ENCODE data around the gene PRPSAP1.
"Not testable (repeated sequence)": the region's sequence is repeated elsewhere in the genome, so short reads cannot be mapped to it uniquely, and the experiment has no call there.

The PRPSAP1 gene

DNA sequence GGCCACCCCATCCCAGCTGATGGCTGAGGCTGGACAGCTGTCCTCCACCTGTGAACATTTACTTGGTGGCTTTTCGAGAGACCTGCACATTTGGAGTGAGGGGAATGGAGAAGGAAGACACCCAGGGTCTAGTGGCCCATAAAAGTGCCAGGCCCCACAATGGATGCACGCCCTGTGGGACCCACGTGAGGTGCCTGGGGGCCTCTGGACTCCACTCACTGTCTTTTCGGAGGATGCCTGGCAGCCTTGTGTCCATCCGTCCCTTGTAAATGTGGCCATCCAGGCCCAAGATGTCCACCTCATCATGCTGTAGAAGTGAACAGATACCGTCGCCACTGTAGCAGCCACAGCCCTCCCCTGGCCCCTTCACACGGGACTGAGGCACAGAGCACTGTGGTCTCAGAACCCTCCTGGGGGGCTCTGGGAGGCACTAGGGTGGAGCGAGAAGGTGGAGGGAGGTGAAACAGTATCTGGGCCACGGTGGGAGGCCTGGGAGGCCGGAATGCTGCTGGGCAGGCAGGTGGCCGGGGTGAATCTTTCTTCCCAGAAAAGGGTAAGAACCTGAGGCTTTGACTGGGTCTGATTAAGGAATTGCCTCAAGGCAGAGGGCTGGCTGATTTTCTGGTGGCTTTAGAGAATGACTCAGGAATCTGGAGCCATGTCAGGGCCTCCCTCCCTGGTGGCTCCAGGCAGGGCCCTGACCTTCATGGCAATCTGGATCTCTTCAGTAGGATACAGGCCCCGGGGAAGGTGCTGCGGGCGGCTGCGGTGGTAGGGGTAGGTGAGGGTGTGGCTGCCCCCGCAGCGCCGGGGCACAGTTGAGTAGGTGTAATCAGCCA lies 77.0 kb downstream of the PRPSAP1 start:
- no peak for DNase-seq

DNA sequence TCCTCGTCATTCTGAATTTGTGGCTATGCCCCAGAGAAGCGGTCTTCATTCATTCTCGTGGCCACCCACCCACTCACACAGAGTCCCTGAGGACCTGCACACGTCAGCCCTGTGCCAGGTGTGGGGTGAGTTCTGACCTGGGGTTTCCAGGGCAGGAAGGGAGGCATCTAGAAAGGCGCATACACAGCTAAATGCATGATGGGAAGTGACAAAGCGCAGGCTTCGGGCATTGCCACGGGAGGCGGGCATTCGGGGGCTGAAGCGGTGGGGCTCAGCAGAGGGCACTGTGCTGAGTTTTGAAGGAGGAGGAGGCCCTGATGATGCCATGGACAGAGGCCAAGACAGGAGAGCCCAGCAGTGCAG lies 77.7 kb downstream of the PRPSAP1 start:
- DNase-seq = no peak

DNA sequence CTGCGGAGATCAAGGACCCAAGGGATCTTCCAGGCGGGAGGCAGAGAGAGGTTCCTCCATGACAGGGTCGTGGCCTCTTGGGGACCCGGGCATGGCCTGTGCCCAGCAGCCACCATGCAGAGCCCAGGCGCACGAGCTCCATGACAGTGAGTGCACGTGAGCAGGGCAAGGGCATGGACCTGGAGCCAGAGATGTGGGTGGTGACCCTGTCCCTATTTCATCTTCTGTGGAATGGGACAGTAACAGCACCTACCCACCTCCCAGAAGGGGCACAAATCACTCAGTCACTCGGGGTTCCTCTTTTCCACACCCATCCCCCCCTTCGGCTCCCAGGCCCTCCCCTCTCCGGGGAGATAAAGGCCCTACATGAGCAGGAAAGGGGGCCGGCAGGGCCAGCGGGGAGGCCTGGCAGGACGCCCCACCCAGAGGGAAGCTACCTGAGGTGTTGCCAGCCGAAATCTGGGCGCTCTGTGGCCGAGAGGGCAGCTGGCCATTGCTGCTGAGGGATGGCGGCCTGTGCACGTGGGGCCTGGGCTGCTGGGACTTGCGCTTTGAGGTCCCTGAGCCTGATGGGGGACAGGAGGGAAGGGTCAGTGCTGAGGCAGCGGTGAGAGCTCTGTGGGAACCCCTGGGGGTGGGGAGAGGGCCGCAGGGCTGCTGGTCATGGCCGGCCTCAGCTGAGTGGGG lies 78.2 kb downstream of the PRPSAP1 start:
- DNase-seq = no peak

DNA sequence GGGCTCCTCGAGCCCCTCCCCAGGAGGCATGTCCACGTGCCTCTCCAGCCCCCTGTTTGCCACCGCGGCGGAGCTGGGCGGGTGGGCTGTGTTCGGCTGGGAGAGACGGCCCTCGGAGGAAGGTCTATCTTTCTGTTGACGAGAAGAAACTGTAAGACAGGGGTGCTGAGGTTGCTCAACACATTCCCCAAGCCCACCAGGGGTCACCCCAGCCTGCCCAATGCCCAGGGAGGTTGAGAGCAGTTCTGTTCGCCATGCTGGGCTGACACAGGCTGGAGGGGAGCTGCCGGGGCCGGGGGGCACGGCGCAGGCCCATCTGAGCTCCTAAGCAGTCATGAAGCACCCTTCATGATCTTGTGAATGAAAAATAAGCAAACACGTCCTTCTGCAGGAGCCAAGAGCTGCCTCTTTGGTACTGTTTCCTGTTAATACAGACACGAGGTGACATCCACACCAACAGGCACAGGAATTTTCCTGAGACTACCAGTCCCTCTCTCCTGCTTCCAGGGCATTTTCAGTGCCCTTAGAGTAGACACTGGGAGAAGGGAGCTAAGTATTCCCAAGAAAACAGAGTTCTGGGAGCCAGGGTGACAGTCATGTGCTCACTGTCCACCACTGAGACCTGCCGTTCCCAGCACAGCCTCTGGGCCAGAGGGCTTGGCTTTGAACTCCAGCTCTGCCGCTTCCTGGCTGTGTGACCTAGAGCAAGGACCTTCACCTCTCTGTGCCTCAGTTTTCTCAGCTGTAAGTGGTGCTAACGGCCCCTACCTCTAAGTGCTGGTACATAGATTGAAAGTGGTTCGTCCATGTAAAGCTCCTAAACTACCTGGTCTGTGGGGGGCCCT lies 79.4 kb downstream of the PRPSAP1 start:
- no peak for DNase-seq

DNA sequence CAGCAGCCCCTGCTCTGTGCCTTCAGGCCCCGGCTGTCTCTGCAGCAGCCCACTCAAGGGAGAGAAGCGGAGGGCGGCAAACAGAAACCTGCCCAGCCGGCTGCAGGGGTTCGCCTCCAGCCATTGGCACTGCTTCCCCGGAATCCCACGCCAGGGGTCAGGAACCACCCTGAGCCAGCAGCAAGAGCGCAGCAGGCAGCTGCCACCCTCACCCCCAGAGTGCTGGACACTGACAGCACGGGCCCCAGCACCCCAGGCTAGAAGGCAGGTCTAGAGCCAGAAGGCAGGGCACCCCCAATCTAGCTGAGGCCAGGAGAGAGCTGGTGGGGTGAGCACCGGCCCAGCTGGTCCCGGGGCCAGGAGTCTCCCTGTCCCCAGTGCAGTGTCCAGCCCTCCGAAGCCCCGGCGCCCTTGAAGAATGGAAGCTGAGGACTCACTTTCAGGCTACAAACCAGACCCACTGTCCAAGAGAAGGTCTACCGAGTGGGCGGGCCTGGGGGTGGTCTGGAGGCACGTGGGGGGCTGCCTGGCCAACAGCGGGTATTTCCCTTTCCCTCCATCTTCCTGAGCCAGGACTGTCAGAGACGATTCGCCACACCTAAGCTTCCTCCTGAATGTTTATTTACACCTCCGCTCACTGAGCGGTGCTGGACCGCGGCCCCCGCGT lies 80.1 kb downstream of the PRPSAP1 start:
- DNase-seq = no peak

DNA sequence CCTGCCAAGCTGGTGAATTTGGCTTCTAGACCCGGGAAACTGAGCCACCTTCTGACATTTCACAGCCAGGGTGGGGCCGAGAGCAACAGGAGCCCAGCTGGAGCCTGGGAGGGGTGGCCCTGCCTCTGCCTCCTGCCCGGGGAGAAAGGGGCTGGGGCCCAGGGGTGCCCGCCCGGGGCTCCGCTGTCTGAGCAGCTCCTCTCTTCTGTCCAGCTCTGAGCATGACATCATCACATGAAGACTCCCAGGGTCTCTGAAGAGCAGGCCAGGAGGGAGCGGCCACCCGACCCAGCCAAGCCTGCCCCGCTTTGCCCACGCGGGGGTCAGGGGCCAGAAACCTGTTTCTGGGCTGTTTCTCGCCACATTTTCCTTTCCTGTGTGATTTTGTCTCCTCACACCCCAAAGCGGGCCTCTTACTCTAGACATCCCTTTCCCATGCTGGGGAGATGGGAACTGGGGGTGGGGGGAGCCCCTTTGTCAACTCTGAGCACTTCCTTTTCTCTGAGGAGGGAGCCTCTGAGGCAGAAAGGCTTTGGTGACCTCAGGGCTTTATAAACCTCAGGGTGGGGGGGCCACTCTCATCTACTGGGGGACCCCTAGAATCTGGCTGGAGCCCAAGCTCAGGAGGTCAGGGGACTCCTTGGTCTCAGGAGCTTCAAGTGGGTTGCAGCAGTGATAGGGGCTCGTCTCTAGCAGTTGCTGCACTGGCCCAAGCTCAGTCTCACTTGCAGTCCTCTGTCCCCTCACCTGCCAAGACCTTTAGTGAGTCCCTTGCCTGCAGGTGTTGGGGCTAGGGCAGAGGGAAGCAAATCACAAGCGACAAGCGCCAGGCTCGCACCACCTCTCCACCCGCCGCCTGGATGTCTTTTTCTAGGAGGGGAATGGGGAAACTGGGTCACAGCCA lies 80.9 kb downstream of the PRPSAP1 start:
- DNase-seq = no peak

DNA sequence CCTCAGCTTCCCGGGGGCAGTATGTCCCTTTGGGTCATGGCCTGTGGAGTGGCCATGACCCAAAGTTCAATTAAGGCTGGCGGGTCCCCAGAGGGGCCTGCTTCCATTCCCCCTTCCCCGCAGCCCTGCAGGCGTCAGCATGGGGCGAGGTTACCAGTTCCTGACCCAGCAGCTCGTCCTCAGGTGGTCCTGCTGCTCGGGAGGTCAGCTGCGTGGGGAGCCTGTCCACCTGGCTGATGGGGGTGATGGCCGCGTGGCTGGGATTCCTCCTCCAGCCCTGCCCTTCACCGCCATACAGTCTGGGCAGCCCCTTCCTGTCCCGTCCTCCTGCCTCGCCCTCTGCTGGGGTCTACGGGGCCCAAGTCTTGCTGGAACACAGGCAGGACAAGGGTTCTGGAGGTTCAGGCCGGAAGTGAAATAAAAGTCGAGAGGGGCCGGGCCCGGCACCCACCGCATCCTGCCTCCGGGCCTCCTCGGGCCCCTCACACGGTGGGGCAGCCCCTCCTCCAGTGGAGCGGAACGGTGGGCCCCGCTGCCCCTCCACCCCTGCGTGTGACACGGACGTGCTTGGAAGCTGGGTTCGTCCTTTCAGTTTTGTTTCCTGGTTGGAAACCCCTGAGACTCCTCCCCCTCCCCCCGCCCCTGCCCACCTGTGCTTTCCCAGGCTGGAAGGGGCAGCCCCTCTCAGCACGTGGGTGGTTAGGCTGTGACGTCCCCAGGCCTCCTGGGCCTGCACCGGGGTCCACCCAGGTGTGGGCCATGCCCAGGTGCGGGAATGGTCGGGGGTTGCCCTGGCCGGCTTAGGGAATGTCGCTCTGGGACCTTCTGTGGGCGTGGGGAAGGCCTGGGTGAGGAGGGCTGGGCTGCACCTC lies 81.8 kb downstream of the PRPSAP1 start:
- no peak for DNase-seq

DNA sequence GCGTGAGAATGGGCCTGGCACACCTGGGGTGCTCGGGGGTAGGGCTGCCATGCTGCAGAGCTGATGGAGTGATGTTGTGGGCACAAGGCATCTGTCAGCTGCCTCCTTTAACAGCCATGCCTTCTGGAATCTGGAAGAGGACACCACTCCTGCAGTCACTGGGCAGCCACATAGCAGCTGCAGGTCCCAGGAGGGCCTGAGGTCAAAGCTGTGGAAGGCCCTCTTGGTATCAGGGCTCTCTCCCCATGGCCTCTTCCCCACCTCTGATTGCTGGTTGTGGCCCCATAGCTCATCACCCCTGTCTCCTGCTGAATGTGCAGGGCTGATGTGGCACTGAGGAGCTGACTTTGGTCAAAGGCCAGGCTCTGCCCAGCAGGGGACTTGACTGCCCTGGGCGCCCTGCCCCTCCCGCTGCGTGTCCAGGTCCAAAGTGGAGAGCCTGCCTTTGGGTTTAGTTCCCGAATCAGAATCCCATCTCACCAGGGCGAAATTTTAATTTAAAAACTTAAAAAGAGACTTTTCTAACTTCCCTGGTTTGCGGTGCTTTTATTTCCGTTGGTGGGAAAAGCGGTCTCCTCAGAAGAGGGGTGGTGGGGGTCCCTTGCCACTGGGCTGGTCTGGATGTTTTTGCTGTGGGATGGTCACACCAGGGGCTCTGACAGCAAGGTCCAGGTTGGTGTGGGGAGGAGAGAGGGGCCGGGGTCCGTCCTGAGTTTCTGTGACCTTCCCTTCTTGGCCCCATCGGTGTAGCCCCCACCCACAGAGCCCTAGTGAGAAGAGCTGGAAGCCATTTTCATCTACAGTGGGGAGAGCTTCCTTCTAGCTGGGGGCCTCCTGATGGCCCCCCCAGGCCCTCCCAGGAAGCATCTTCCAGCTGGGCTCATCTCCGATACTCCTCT lies 82.7 kb downstream of the PRPSAP1 start:
- no peak for DNase-seq

DNA sequence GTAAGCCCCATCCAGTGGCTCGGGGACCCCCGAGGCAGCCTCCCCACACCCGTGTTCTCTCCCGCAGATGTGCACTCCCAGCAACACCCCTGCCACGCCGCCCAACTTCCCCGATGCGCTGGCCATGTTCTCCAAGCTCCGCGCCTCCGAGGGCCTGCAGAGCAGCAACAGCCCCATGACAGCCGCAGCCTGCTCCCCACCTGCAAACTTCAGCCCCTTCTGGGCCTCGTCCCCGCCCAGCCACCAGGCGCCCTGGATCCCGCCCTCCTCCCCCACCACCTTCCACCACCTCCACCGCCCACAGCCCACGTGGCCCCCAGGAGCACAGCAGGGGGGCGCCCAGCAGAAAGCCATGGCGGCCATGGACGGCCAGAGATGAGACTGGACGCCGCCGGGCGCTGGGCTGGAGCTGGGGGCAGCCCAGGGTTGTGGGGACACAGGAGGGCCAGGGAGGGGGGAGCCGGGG lies 83.6 kb downstream of the PRPSAP1 start:
- DNase-seq = no peak

DNA sequence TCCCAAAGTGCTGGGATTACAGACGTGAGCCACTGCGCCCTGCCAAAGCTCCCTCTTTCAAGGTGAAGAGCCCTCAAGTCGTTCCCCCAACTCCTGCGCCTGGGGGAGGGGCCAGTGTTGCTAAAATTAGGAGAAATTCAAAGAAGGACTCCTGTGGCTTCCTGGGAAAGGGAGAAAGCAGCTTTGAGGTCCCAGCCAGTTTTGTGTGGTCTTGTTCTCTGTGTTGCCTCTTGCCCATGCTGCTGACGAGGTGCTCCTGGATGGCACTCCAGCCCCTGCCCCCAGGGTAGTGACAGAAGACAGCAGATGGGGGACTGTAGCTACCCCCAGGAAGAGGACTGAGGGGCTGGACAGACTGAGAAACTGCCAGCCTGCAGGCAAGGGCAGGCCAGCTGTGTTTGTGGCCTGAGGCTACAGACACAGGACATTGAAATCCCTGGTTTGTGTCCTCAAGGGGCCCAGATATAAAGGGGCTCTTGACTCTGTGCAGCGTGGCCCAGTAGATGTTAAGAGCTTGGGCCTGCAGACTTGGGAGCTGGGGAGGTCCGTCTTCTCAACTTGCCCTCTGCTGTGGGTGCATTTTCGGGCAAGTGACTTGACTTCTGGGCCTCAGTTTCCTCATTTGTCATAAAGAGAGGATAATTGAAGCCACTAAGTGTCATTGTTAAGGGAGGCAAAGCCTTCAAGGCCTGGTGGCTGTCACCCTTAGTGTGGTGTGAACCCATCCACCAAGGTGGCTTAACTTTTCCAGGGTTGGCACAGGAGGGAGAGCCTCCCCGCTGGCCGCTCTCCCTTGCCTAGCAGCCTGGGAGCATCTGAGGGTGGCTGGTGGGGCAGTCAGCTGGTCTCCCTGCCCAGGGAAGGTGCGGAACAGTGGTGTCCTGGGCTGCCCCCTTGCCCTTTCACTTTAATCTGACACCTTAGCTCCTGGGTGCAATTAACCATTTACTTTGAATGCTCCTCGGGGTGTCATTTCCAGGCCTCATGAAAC lies 84.4 kb downstream of the PRPSAP1 start:
- DNase-seq = no peak

DNA sequence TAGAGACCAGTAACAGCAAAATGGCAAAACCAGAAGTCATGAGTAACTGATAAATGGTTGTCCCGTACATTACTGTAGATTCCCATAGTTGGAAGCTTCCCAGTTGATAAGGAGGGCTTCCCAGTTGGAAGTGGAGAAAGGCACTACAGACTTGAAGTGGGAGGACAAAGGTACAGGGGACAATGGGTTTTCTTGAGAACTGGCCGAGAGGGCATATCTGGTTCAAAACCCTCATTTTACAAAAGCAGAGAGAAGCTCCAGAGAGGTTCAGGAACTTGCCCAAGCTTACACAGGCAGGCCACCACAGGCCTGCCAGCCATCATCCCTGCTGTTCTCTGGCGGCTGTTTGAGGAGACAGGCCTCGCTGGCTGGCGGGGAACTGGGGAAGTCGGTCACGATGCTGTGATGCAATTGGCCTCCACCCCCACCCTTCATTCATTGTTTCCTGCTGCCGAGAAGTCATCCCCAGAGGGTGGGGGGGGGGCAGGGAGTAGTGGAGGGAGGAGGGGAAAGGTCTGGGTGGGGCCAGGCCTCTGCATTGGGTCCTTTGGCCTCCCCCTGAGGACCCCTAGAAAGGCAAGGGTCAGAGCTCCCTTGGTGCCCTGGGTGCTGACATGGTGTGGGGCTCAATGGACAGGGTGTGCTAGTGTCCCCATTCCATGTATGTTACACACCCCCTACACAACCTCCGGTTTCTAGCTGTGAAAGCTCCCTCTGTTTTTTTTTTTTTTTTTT lies 85.5 kb downstream of the PRPSAP1 start:
- DNase-seq = no peak

DNA sequence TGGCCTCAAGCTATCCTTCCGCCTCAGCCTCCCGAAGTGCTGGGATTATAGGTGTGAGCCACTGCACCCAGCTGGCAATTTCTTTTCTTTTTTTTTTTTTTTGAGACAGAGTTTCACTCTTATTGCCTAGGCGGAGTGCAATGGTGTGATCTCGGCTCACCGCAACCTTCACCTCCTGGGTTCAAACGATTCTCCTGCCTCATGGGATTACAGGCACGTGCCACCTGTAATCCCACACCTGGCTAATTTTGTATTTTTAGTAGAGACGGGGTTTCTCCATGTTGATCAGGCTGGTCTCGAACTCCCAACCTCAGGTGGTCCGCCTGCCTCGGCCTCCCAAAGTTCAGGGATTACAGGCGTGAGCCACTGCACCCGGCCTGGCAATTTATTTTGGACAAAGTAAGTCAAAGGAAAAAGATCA lies 86.1 kb downstream of the PRPSAP1 start:
- DNase-seq = not testable (repeated sequence)

DNA sequence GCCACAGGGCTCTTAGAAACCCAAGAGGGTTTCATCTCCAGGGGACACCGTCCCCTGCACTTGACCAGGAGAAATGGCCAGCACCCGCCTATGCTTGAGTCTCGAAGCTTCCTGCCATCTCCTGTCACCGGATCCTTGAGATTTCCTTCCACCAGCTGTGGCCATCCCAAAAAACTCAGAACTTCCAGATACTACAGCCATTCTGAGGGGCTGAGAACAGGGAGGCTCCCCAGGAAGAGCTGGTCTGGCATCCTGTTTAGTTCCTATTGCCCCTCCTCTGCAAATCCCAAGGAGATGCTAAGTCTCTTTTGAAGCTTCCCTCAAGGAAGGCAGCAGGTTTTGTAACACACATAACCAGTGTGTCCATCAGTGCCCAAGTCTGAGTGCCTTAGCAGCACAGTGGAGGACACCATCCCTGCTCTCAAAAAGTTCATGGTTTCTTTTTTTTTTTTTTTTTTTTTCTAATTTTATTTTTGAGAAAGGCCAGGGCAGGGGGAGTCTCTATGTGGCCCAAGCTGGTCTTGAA lies 86.6 kb downstream of the PRPSAP1 start:
- no peak for DNase-seq

DNA sequence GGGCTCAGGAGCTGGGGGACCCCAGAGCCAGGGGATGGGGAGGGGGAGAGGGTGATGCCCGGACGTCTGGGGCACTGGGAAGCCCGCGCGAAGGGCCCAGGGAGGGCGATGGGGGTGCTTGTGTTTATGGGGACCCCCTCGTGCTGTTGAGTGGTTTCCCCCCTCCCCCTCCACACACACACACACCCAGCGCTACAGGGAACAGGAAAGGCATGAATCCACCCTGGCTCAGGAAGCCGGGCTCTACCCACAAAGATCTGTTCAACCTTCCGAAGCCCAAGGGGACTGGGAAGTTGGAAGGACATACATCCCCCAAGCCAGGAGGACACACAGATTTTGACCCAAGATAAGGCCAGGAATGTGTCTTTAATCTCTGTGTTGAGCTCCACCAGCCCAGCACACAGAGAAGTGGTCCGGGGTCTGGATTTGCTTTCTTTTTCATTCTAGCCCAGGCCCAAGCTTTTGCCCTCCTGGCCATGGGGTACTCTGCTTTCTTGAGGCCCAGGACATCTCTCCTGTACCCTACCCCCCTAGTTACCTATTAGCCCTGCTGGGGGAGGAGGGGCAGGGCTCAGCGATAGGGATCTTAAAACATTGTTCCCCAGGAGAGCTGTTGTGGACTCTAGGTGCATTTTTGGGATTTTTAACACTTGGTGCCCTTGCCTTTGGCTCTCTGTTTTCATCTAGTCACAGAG lies 87.3 kb downstream of the PRPSAP1 start:
- no peak for DNase-seq

DNA sequence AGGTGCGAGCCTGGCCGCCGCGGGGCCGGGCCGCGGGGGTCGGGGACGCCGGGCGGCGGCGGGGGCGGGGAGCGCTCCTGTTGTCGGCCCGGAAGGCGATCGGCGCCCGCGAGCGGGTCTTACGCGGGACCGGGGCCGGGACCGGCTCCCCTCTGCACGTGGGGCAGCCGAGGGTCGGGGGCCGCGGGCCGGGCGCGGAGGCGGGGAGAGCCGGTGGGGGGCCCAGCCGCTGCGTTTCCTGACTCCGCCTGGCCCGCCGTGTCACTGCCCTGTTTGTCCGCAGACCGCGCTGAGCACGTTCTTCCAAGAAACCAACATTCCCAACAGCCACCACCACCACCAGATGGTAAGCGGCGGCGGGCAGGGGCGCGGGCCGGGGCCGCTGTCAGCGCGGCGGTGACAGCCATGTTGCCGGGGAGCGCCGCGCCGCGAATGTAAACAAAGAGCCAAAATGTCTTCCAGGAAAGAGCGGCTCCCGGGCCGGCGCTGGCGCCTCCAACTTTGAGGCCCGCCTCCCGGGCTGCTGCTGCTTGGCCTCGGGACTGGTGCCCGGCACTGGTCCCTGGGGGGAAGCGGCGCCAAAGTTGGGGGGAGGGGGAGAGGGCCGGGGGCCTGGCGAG lies 88.0 kb downstream of the PRPSAP1 start:
- peak; percentile 25 to 50 for DNase-seq

All from NCI-H524 (cell line).